ENCODE results near the gene MYL6B. TPM values are rescaled to one million over a fixed set of nuclear protein-coding genes. Genes with fewer than 3 reads are reported as not detected.
"Not testable (repeated sequence)": the region's sequence is repeated elsewhere in the genome, so short reads cannot be mapped to it uniquely, and the experiment has no call there.

Gene MYL6B
- total RNA-seq, 1 donor from 2014 or later = 53.7 TPM

DNA sequence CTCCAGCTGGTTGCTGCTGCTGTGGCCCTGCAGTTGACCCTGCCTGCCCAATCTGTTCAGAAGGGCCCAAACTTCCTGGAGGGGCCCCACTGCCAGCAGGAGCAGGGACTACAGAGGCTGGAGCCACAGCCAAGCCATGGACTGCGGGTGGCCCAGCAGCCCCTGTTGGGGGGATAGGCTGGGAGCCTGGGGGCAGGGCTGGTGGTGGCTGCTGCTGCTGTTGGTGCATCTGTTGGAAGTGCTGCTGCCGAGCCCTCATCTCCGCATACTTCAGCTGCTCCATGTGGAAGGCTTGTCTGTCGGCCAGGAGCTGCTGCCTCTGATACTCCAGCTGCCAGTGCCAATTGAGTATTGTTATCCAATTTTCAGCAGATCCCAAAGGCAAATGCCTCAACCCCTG lies 13.0 kb downstream of the MYL6B start:
- DNase-seq (ENCODE audit: low spot score) = no peak

- no peak for DNase-seq (ENCODE audit: low spot score)
Observed at GRCh38 chr12:56169229-56169759, 16.9 kb downstream of the MYL6B start.

GRCh38 chr12:56172839-56173238 lies 20.5 kb downstream of the MYL6B start:
- DNase-seq (ENCODE audit: low spot score) = no peak

DNA sequence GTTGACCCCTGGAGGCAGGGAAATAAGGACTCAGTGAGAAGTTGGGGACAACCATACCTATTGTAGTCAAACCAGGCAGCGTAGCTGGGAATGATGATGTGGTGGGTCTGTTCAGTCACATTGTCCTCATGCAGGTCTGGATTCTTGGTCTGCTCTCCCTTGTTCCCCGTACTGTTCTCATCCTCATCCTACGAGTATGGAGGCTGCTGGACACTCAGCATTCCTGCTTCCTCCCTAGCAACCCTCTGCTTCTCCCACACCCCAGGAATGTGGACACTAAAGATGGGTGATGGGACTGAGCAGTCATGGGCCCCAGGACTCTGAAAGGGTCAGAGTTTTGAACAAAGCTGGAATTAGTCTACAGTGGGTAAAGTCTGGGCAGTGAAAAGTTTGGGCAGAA lies 26.0 kb downstream of the MYL6B start:
- DNase-seq (ENCODE audit: low spot score) = no peak

GRCh38 chr12:56186957-56187356 lies 34.6 kb downstream of the MYL6B start:
- DNase-seq (ENCODE audit: low spot score) = no peak

DNA sequence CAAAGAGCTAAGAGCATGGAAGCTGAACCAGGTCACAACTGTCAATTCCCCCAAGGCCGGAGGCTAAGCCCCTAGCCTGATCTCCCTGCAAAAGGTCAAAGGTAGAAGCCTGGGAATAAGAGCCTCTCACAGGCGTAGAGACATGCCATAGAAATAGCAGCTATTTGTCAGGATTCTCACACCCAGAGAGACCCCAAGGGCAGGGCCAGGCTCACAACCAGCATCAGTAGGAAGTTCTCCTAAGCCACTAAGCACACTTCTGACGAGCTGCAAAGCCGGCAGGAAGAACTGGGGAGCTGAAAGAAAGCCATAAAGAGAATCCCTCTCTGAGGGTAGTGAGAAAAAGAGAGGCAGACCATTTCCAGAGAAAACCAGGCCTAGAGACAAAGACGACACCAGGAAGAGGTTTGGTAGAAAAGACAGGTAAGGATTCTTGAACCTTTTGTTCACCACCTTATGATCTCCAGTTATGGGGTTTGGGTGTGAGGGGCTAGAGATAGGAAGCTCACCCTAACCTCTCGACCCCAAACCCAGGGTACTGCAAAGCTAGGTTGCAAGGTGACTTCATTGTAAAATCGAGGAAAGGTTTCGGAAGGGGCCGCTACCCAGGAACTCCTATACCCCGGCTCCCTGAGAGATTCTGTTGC lies 35.9 kb downstream of the MYL6B start:
- no peak for DNase-seq (ENCODE audit: low spot score)

DNA sequence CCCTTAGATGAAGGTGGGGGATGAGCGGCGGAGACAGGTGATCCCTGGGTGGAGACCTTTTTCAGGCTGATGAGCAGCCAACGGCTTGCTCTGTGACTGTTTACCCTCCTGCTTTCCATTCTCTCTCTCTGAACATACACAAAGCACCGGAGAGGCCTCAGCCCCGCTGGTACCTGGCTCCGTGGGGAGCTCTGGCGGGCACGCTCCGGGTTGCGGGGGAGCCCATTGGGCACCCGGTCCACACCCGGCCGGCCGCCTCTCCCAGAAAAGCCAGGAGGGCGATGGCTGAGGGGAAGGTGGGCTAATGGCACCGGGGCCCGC lies 36.4 kb downstream of the MYL6B start:
- no peak for DNase-seq (ENCODE audit: low spot score)

DNA sequence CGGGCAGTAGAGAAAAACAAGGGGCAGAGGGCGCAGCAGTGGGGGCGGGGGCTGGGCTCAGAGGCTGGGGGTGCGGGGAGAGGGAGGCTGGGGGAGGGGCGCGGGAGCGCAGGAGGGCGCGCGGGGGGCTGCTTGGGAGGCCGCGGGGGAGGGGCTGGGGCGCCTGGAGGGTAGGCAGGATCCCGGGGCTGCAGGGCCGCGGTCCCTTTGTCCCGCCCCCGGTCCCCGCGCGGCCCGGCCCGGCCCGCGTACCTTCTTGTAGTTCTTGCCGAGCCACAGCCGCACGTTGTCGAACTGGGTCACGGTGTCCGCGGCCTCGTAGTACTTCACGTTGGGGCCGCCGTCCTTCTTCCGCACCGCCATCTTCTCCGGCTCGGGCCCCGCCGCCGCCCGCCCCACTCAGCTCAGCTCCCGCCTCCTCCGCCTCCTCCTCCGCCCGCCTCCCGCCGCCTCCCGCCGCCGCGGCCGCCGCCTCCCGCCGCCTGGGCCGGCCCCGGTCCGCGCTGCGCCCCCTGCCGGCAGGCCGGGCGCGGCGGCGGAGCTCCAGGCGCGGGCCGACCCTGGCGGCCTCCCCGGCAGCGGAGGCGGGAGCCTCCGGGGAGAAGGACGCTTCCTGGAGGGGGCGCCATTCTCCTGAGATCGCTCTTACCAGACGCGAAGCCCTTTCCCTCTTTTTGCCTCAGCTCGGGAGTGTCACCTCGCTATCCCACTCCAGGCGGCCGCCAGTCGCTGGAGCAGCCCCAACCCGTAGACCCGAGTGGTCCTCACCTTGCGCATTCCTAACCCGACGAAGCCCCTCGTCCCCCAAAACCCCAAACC lies 36.9 kb downstream of the MYL6B start, which contains the start of gene SMARCC2:
SMARCC2 (minus strand) TSS at position 385 of the 819 bp plus-strand sequence; CDS start at position 363, 22 bp downstream.
- peak; percentile 89 for DNase-seq (ENCODE audit: low spot score)

- DNase-seq (ENCODE audit: low spot score) = peak; percentile 82
Observed at GRCh38 chr12:56189918-56190694, 37.7 kb downstream of the MYL6B start.

GRCh38 chr12:56190695-56191155 lies 38.3 kb downstream of the MYL6B start:
- no peak for DNase-seq (ENCODE audit: low spot score)

GRCh38 chr12:56192582-56192981 lies 40.2 kb downstream of the MYL6B start:
- no peak for DNase-seq (ENCODE audit: low spot score)

- peak; percentile 86 for DNase-seq (ENCODE audit: low spot score)
Observed at GRCh38 chr12:56193025-56193578, 40.7 kb downstream of the MYL6B start.

DNA sequence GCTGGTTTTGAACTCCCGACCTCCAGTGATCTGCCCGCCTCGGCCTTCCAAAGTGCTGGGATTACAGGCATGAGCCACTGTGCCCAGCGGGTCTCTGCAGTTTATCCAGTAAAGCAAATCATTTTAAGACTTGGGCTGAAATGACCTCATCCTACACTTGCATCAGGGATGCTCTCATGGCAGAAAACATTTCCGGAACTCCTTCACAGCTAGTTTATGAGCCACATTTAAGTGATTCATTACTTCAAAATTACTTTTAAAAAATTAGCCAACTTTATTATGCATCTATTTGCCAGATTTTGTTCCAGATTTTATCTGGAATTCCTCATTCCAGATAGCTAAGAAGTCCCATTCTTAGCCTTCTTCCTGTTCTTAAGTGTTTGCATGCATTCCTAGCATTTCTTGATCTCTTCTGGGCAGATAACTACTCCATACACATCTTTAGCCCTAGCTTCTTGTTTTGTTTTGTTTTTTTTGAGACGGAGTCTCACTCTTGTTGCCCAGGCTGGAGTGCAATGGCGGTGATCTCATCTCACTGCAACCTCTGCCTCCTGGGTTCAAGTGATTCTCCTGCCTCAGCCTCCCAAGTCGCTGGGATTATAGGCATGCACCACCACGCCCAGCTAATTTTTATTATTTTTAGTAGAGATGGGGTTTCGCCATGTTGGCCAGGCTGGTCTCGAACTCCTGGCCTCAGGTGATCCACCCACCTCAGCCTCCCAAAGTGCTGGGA lies 44.6 kb downstream of the MYL6B start:
- DNase-seq (ENCODE audit: low spot score) = not testable (repeated sequence)

DNA sequence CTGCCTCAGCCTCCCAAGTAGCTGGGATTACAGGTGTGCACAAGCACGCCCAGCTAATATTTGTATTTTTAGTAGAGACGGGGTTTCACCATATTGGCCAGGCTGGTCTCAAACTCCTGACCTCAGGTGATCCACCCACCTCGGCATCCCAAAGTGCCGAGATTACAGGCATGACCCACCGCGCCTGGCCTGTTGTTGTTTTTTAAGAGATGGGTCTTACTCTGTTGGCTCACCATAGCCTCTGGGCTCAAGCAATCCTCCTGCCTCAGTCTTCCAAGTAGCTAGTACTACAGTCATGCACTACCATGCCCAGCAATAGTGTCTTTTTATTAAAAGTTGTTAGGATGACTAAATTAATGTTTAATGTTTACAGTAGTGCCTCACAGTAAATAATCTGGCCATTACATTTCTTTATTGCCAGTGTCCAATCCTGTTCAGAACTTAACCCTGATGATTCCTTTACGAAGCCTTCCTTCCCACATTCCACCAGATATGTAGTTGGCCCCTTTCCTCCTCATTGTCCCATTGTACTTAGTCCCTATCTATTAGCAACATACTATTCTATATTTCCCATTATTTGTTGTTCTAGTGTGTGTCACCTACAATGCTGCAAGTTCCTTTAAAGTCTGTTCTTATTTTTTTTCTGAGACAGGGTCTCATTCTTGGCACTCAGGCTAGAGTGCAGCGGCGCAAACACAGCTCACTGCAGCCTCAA lies 45.7 kb downstream of the MYL6B start:
- no peak for DNase-seq (ENCODE audit: low spot score)

DNA sequence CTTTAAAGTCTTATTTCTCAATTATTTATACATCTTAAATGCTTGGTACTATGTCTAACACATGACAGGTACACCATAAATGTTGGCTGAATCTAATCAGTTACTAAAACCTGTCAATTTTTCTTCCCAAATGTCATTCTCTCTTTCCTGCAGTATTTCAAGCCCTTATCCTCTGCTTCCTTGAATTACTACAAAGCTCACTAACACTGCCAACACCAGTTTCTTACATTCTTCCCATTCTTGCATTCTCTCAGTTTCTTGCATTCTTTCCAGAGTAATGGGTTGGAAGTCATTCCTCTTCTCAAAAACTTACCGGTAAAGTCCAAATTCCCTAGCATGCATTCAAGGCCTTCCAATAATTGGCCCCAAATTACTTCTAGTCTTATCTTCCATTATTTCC lies 46.4 kb downstream of the MYL6B start:
- DNase-seq (ENCODE audit: low spot score) = no peak

GRCh38 chr12:56202366-56202765 lies 50.0 kb downstream of the MYL6B start:
- no peak for DNase-seq (ENCODE audit: low spot score)

GRCh38 chr12:56202838-56203237 lies 50.5 kb downstream of the MYL6B start:
- no peak for DNase-seq (ENCODE audit: low spot score)

GRCh38 chr12:56204275-56204674 lies 51.9 kb downstream of the MYL6B start:
- no peak for DNase-seq (ENCODE audit: low spot score)

- DNase-seq (ENCODE audit: low spot score) = no peak
Observed at GRCh38 chr12:56205445-56205844, 53.1 kb downstream of the MYL6B start.

DNA sequence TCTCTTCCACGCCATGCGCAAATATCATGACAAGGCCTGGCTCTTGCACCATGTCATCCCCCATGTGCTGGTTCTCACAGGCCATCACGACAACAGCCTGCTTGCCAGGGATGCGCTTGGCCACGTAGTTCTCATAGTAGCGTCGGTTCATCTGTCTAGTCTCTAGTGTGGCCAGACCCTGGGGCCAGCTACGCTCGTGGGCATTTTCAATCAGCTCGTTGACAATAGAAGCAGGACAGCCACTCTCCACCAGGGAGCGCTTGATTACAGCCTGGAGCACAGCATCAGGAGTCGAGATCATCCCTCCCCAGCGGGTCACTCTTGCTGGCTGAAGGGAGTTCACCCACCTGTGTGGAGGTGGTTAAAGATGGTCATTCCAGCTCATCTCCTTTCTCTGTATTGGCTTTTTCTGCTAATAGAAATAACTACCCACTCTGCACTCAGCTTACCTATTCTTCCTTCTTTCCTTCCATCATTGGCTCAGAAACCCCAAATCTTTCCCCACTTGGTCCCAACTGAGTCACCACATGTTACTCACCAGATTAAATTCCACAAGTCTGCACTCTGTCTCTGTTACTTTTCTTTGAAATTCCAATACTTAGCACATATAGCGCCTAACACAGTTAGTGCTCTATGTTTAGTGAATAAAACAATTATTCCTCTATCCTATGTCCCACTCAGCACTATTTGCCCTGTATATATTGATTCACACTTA lies 54.2 kb downstream of the MYL6B start:
- DNase-seq (ENCODE audit: low spot score) = peak; percentile 58
